ENCODE measurements around the gene FARP1. TPM values are rescaled to one million over a fixed set of nuclear protein-coding genes. Genes with fewer than 3 reads are reported as not detected.

Gene FARP1
- total and polyA plus RNA-seq, 2 of the 13 experiments (the other 11 are each of a cell fraction or from before 2014, with no cell fraction given) = 70.6 to 126 TPM

DNA sequence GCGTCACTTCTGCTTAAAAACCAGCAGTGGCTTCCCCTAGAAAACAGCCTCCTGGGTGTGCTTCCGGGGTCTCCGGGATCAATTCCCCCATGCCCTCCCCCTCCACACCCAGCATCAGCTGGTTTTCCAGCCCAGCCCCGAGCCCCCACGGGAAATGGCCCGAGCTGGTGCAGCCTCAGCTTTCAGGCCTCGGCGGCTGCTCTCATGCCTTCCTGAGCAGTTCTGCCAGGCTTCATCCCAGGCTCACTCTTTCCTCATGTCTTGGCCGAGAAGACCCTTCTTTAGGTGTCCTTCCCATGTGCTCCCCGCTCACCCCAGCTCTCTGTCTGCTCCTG is 137.2 kb downstream of the FARP1 start:
- TF ChIP-seq ZNF607 (CRISPR knock-in tag; IDR thresholded peaks at IDR 0.05; ENCODE audit: borderline replicate concordance) (no peak), CEBPB (IDR thresholded peaks at IDR 0.05; ENCODE audit: borderline replicate concordance, low read depth, low read length) (no peak), AGO2 (optimal IDR thresholded peaks at IDR 0.05; ENCODE audit: low read depth, low read length) (peak; percentile 16)
- TF ChIP-seq, protein P1, sequence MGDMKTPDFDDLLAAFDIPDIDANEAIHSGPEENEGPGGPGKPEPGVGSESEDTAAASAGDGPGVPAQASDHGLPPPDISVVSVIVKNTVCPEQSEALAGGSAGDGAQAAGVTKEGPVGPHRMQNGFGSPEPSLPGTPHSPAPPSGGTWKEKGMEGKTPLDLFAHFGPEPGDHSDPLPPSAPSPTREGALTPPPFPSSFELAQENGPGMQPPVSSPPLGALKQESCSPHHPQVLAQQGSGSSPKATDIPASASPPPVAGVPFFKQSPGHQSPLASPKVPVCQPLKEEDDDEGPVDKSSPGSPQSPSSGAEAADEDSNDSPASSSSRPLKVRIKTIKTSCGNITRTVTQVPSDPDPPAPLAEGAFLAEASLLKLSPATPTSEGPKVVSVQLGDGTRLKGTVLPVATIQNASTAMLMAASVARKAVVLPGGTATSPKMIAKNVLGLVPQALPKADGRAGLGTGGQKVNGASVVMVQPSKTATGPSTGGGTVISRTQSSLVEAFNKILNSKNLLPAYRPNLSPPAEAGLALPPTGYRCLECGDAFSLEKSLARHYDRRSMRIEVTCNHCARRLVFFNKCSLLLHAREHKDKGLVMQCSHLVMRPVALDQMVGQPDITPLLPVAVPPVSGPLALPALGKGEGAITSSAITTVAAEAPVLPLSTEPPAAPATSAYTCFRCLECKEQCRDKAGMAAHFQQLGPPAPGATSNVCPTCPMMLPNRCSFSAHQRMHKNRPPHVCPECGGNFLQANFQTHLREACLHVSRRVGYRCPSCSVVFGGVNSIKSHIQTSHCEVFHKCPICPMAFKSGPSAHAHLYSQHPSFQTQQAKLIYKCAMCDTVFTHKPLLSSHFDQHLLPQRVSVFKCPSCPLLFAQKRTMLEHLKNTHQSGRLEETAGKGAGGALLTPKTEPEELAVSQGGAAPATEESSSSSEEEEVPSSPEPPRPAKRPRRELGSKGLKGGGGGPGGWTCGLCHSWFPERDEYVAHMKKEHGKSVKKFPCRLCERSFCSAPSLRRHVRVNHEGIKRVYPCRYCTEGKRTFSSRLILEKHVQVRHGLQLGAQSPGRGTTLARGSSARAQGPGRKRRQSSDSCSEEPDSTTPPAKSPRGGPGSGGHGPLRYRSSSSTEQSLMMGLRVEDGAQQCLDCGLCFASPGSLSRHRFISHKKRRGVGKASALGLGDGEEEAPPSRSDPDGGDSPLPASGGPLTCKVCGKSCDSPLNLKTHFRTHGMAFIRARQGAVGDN (CRISPR knock-in tag; IDR thresholded peaks at IDR 0.05) = 0 out of 2 replicates have a peak, but pooled peaks have one; percentile 16
- Histone ChIP-seq H3K4me1 (ENCODE audit: insufficient read depth, low read length) (peaks cover 60% of the 10 kb centered on the region), H3K4me3 (replicated peaks in 1 of 3; ENCODE audit: insufficient read depth in 1 of 3, low read depth in 2 of 3, low read length in 3 of 3) (no peak overlapping the region), H3K4me2 (ENCODE audit: low read depth, low read length) (no peak overlapping the region), H3K27ac (ENCODE audit: extremely low read length, insufficient read depth, low read length) (no peak overlapping the region), H4K20me1 (ENCODE audit: insufficient read depth, low read length) (peaks cover 58% of the 10 kb centered on the region; the same call in 1 of the 2 replicates), H3K27me3 (ENCODE audit: control insufficient read depth in 1 of 2, insufficient read depth in 2 of 2, low read length in 2 of 2) (no peaks in the 10 kb centered on the region), H3K36me3 (replicated peaks in 1 of 2; ENCODE audit: control insufficient read depth in 1 of 2, insufficient read depth in 2 of 2, low read length in 2 of 2) (peaks cover 9 to 18% of the 10 kb centered on the region in 2 experiments; a peak in 4 of 5 replicates), H3K79me2 (ENCODE audit: insufficient read depth, low read length) (peaks cover 93% of the 10 kb centered on the region), H3K9me3 (ENCODE audit: low read length) (no peaks in the 10 kb centered on the region), H2AFZ (ENCODE audit: low read length) (no peak overlapping the region), H3K9ac (ENCODE audit: insufficient read depth, low read depth, low read length) (no peak overlapping the region)
- CTCF ChIA-PET (ENCODE audit: low intra/inter-chr PET ratio, low total read pairs) = no interaction called here
- 97% methylated on average over 10 of the region's 10 CpGs for WGBS (ENCODE audit: low lambda C conversion rate)
- FAIRE-seq (no peak), DNase-seq (ENCODE audit: low spot score) (no peak), ATAC-seq (no peak; the same call in 2 of the 3 replicates)
- POLR2A ChIA-PET = interaction anchor here (1.3 kb wide), 1 partner anchor 14 kb away, joined by 3 read pairs; no protein-coding TSS in a partner anchor
- in situ Hi-C loops (cut with HindIII; ENCODE audit: extremely low pct_ligation_motif_present, low pct_unique_long_range_greater_than_20kb) (no loop called here), intact Hi-C loops (cut with micrococcal nuclease; ENCODE audit: unreplicated experiment) (no loop called here)
- no TSS peak for BruUV-seq (replicated peaks)

Data from HepG2 (cell line).